AG09309 (cell line): ENCODE results near the gene INCA1.

Experiments used
- DNase-seq: peaks from one replicate; pipeline ENCODE4 v3.0.0-alpha.2; 2010; ENCODE audit warnings: low read depth
- H3K4me3 ChIP-seq: 2 replicates; pipeline ENCODE4 v1.5.1; 2011; ENCODE audit warnings: mild to moderate bottlenecking, low read depth, low read length, moderate library complexity; ENCODE audit not compliant: control insufficient read depth
- TF ChIP-seq, protein P1 (sequence below): IDR thresholded peaks from 2 replicates; pipeline ENCODE4 v1.5.1; 2011; ENCODE audit warnings: mild to moderate bottlenecking, low read depth, low read length, inconsistent platforms; ENCODE audit not compliant: insufficient read depth, control insufficient read depth; ENCODE audit errors: missing control alignments

Gene INCA1

GRCh38 chr17:4998732-4999429 is 1.6 kb upstream of the INCA1 start:
- TF ChIP-seq, protein P1, sequence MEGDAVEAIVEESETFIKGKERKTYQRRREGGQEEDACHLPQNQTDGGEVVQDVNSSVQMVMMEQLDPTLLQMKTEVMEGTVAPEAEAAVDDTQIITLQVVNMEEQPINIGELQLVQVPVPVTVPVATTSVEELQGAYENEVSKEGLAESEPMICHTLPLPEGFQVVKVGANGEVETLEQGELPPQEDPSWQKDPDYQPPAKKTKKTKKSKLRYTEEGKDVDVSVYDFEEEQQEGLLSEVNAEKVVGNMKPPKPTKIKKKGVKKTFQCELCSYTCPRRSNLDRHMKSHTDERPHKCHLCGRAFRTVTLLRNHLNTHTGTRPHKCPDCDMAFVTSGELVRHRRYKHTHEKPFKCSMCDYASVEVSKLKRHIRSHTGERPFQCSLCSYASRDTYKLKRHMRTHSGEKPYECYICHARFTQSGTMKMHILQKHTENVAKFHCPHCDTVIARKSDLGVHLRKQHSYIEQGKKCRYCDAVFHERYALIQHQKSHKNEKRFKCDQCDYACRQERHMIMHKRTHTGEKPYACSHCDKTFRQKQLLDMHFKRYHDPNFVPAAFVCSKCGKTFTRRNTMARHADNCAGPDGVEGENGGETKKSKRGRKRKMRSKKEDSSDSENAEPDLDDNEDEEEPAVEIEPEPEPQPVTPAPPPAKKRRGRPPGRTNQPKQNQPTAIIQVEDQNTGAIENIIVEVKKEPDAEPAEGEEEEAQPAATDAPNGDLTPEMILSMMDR = no peak
- H3K4me3 ChIP-seq = peak overlapping the region; percentile 100
- DNase-seq = no peak

DNA sequence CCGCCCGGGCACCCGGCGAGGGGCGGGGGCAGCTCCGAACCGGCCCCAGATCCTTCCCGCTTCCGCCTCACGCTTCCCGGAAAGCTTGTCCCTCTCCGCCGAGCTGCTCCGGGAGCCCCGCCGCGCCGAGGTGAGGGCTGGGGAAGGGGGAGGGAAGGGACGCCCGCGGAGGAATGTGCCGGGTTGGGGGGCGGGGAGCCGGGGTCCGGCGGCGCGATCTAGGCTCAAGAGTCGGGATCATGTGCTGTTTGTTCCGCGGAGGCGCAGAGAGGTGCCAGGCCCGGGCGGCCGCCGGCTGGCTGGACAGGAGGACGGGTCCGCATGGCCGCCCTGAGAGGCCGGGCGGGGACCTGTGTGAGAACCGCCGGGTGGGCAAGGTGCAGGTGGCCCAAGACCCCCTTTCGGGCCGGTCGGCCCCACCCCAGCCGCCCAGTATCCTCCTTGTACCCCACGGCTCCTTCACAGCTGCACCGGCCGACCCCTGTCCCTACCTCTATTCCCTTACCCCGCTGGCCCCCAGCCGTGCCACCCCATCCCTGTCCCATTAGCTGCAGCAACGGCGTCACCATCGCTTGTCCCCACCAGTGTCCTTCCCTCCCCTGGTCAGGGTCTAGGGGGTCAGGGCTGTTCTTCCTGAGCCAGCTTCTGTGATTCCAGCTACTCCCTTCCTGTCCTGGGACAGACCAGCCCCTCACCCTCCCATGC is 857 bp upstream of the INCA1 start:
- TF ChIP-seq, protein P1 = no peak
- no peak for DNase-seq
- peak overlapping the region; percentile 100 for H3K4me3 ChIP-seq

- DNase-seq = no peak
- TF ChIP-seq, protein P1 = no peak
- H3K4me3 ChIP-seq = no peak overlapping the region
Measured at GRCh38 chr17:4994081-4994595, 3.2 kb downstream of the INCA1 start.

GRCh38 chr17:4987767-4988567 is 9.4 kb downstream of the INCA1 start:
- peak overlapping the region; percentile 89 for H3K4me3 ChIP-seq
- TF ChIP-seq, protein P1 = no peak
- no peak for DNase-seq

DNA sequence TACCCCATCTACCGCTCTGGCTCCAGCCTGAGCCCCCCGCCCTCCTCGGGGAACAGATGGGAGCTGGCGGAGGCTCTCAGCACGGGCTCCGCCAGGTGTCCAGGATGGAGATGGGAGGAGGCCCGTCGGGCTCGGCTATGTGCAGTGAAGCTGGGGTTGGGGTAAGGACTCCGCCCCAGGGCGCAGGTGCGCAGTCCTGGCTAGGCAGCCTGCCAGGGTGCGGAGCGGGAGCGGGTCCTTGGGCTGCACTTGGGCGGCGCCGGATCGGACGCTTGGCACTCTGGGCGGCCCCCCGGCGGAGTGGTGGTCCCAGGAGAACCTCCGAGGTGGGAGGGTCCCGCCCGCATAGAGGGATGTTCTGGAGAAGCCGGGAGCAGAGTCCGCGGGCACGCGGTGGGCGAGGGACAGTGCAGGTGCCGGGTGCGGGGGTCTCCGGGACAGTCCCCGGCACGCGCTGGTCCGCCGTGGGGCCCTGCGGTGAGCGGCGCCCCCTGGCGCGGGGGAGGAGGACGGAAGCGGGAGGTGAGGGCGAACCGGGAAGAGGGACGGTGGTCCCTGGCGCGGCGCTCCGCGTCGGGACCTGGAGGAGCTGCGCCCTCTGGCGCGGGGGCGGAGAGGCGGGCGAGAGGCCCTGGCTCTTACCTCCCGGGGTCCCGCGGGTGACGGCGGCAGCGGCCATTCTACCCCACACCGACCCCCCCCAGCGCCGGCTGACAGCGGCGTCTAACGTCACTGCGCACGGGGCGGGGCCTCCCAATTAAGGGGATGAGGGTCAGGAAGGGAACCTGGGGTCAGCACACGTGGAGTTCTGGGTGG is 10.2 kb downstream of the INCA1 start, which contains the start of gene CAMTA2:
Gene CAMTA2, minus strand, starts transcription at position 725 of the 816 bp plus-strand sequence. CDS start 1,453 bp downstream, outside the sequence.
- DNase-seq = no peak
- H3K4me3 ChIP-seq = peak within 1 kb of the TSS; percentile 89
- TF ChIP-seq, protein P1 = peak; percentile 49

DNA sequence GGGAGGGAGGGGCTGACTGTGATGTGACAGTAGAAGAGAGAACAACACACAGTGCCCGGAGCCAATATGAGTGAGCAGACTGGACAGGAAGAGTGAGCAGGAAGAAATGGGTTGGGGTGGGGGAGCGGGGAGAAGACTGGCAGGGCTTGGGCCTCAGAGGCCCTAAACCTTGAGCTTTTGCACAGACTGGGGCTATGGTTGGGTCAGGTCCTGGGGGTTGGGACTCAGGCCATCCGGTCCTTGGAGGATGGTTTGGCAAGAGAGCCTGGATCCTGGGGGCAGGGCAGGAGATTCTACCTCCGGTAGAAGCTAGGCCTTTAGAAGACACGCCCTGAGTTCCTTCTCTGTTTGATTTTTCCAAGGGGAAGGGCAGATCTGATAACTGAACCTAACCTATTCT is 10.9 kb downstream of the INCA1 start:
- H3K4me3 ChIP-seq = peak overlapping the region; percentile 89
- TF ChIP-seq, protein P1 = no peak
- no peak for DNase-seq
